Middle frontal gyrus (tissue), 1 donor: ENCODE measurements around the gene AADAT.

Source experiments
- DNase-seq: peaks from one replicate; pipeline ENCODE4 v3.0.0-alpha.2; 2015; ENCODE audit warnings: low spot score; ENCODE audit errors: extremely low spot score

AADAT gene

DNA sequence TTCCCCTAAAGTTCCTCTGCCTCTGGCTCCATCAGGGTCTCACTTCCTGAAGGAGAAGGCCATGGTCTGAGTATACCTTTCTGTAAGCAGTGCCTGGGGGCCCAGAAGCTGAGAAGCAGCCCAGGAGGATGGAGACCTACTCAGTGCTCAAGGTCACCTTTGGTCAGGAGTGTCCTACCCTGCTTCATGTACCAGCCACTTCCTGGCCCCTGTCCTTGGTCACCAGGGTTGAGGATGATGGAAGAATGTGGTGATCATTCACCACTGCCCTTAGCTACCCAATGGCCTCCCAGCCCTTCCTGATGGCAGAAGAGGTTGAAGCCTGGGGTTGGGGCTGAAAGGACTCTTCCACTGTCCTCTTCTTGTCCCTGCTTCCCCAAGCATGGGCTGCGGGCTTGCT is 54.5 kb downstream of the AADAT start:
- DNase-seq, result no peak

DNA sequence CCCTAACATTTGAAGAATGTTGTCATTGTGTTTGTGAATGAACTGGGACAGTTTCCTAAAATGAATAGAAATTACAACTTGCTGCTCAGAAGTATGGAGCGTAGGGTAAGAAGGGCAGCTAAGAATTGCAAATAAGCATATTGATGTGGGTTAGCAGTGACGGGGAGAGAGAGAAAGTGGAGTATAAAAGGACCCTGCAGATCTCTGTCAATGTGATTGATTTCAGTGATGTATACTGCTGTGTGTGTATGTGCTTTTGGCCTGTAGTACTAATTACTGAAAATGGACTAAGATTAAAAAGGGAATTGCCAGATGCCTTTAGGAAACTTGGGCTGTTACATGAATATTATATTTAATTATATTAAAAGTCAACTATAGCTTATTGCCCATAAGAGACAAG is 55.8 kb downstream of the AADAT start:
- no peak for DNase-seq

- no peak for DNase-seq
Observed at GRCh38 chr4:170030121-170030520, 59.6 kb downstream of the AADAT start.

GRCh38 chr4:170027181-170027829 is 62.5 kb downstream of the AADAT start:
- peak; percentile 76 for DNase-seq

GRCh38 chr4:170026253-170027021 is 63.3 kb downstream of the AADAT start, which contains the start of gene MFAP3L:
Gene MFAP3L, minus strand, starts transcription at chr4:170026395. Its CDS starts 20,518 bp downstream, at chr4:170005877.
- peak; percentile 84 for DNase-seq

- DNase-seq, result no peak
Observed at GRCh38 chr4:170025523-170026252, 64.1 kb downstream of the AADAT start.

- DNase-seq, result no peak
Observed at GRCh38 chr4:170022211-170022610, 67.5 kb downstream of the AADAT start.

DNA sequence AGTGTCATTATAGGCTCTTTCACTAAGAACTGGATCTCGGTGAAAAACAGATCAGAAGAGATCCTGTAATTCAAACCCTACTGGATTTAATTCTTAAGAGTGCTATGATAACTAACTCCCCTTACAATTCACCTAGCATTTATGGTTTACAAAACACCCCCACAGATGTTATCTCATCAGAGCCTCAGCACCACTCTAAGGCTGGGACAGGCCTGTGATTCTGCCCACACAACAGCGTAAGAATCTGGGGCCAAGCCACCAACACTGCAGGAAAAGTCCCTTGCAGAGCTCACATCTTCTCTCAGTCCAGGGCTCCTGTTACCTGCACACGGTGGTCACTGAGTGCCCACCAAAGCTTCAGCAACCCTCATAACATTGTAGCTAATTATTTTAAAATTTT is 72.5 kb downstream of the AADAT start:
- DNase-seq, result no peak

- peak; percentile 65 for DNase-seq
Observed at GRCh38 chr4:170015285-170015684, 74.5 kb downstream of the AADAT start.

- DNase-seq, result no peak
Observed at GRCh38 chr4:170014359-170015011, 75.3 kb downstream of the AADAT start.

- DNase-seq, result no peak
Observed at GRCh38 chr4:170012629-170012958, 77.2 kb downstream of the AADAT start.

- no peak for DNase-seq
Observed at GRCh38 chr4:170011921-170012628, 77.7 kb downstream of the AADAT start.
